OCI-LY3 (cell line): ENCODE data around the gene CYP4F2.

Experiments used
- EZH2phosphoT487 ChIP-seq: fragments of 200-600 bp; shearing (Covaris generic); IDR thresholded peaks from 2 replicates; pipeline ENCODE4 v1.6.1; 2018; ENCODE audit warnings: antibody characterized with exemption, mixed run types, low read depth
- TF ChIP-seq, protein P1 (sequence below): fragments of 200-600, 300-600 bp; sonication (generic); IDR thresholded peaks from 2 replicates; pipeline ENCODE4 v1.5.1; 2014; ENCODE audit warnings: antibody characterized with exemption, low read length, low read depth

DNA sequence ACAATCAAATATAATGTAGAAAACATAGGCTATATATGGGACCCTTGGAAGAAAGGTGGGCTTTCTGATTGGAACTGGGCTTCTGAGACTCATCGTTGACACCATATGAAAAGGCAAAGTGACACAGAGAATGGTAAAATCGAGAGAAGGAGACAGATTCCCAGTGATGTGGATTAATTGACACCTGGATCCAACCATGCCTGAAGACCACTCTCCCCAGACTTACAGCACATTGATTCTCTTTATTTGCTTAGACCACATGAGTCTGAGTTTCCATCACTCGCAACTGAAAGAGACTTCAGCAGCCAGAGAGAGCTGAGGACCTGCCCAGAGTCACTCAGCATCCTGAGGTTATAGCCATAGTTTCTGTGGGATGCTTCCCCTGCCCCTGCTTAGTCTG, 30.4 kb upstream of the CYP4F2 start:
- TF ChIP-seq, protein P1, sequence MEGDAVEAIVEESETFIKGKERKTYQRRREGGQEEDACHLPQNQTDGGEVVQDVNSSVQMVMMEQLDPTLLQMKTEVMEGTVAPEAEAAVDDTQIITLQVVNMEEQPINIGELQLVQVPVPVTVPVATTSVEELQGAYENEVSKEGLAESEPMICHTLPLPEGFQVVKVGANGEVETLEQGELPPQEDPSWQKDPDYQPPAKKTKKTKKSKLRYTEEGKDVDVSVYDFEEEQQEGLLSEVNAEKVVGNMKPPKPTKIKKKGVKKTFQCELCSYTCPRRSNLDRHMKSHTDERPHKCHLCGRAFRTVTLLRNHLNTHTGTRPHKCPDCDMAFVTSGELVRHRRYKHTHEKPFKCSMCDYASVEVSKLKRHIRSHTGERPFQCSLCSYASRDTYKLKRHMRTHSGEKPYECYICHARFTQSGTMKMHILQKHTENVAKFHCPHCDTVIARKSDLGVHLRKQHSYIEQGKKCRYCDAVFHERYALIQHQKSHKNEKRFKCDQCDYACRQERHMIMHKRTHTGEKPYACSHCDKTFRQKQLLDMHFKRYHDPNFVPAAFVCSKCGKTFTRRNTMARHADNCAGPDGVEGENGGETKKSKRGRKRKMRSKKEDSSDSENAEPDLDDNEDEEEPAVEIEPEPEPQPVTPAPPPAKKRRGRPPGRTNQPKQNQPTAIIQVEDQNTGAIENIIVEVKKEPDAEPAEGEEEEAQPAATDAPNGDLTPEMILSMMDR, result no peak
- TF ChIP-seq EZH2phosphoT487, result no peak
